Right atrium auricular region (tissue), 2 donors: ENCODE measurements around the gene HACE1. TPM values are rescaled to one million over a fixed set of nuclear protein-coding genes. Genes with fewer than 3 reads are reported as not detected.
"Not testable (repeated sequence)": the region's sequence is repeated elsewhere in the genome, so short reads cannot be mapped to it uniquely, and the experiment has no call there.

Experiments used
- DNase-seq: peaks from one replicate; pipeline ENCODE4 v3.0.0-alpha.2; 2019; ENCODE audit warnings: low spot score
- H3K27ac ChIP-seq, 2 donors: fragments of 200-600 bp; sonication (generic); 1 replicate in 1 of 2; 2 replicates in 1 of 2; pipeline ENCODE4 v1.5.1; 2016 to 2019
- H3K27me3 ChIP-seq, 2 donors: fragments of 200-600 bp; sonication (generic); one replicate each; pipeline versions ENCODE4 v1.5.1 to v1.6.0; 2017 to 2019
- H3K36me3 ChIP-seq: fragments of 200-600 bp; sonication (generic); one replicate; pipeline ENCODE4 v1.5.1; 2016
- H3K4me1 ChIP-seq, 2 donors: fragments of 200-600 bp; sonication (generic); one replicate each; pipeline versions ENCODE4 v1.5.1 to v1.6.0; 2017 to 2019
- H3K4me3 ChIP-seq, 2 donors: fragments of 200-600 bp; sonication (generic); 1 replicate in 1 of 2; 2 replicates in 1 of 2; pipeline ENCODE4 v1.5.1; 2017 to 2019; ENCODE audit warnings: mild to moderate bottlenecking in 1 of 2, moderate library complexity in 1 of 2
- H3K9me3 ChIP-seq, 2 donors: fragments of 200-600 bp; sonication (generic); one replicate each; pipeline ENCODE4 v1.5.1; 2019
- CTCF ChIP-seq, 2 donors: fragments of 200-600 bp; sonication (generic); IDR thresholded peaks; one replicate each; pipeline ENCODE4 v1.5.1; 2019; ENCODE audit warnings: antibody characterized with exemption in 2 of 2
- total RNA-seq, 2 donors: library from RNA; depleted of rRNA; stranded (reverse); fragments of >200 nt; gene quantifications; one replicate each; pipeline ENCODE4 v1.1.0, GENCODE V29; 2016

Gene HACE1
- total RNA-seq, 2 donors from 2014 or later, result 6.0 to 6.8 TPM

- H3K4me1 ChIP-seq, result no peaks in the 10 kb centered on the region
- H3K27ac ChIP-seq, result no peak overlapping the region
- H3K9me3 ChIP-seq, result no peaks in the 10 kb centered on the region
- no peaks in the 10 kb centered on the region for H3K27me3 ChIP-seq
- H3K36me3 ChIP-seq, result peaks cover 15% of the 10 kb centered on the region
- TF ChIP-seq CTCF (IDR thresholded peaks at IDR 0.05), result no peak
- H3K4me3 ChIP-seq, result no peak overlapping the region
- DNase-seq, result no peak
These were observed 22.6 kb downstream of the HACE1 start for GRCh38 chr6:104837158-104837557.

GRCh38 chr6:104836479-104837020 lies 23.2 kb downstream of the HACE1 start:
- H3K4me3 ChIP-seq, H3K27me3 ChIP-seq, H3K27ac ChIP-seq, H3K9me3 ChIP-seq, H3K4me1 ChIP-seq, DNase-seq: not testable (repeated sequence)
- H3K36me3 ChIP-seq, result peaks cover 11% of the 10 kb centered on the region

- no peaks in the 10 kb centered on the region for H3K27me3 ChIP-seq
- no peak overlapping the region for H3K27ac ChIP-seq
- no peaks in the 10 kb centered on the region for H3K4me1 ChIP-seq
- no peak overlapping the region for H3K4me3 ChIP-seq
- no peak for TF ChIP-seq CTCF (IDR thresholded peaks at IDR 0.05)
- H3K9me3 ChIP-seq, result no peaks in the 10 kb centered on the region
- DNase-seq, result no peak
- H3K36me3 ChIP-seq, result peaks cover 11% of the 10 kb centered on the region
These were observed 23.9 kb downstream of the HACE1 start for GRCh38 chr6:104835782-104836181.

- TF ChIP-seq CTCF (IDR thresholded peaks at IDR 0.05), result no peak
- Histone ChIP-seq H3K4me3 (no peak overlapping the region), H3K36me3 (peaks cover 11% of the 10 kb centered on the region), H3K27ac (no peak overlapping the region), H3K9me3 (no peaks in the 10 kb centered on the region), H3K27me3 (no peaks in the 10 kb centered on the region), H3K4me1 (no peaks in the 10 kb centered on the region)
- no peak for DNase-seq
These were observed 30.3 kb downstream of the HACE1 start for GRCh38 chr6:104829183-104829958.

GRCh38 chr6:104828478-104828877 lies 31.2 kb downstream of the HACE1 start:
- Histone ChIP-seq H3K27ac (no peak overlapping the region), H3K36me3 (peaks cover 8% of the 10 kb centered on the region), H3K4me3 (no peak overlapping the region), H3K9me3 (no peaks in the 10 kb centered on the region), H3K4me1 (no peaks in the 10 kb centered on the region), H3K27me3 (no peaks in the 10 kb centered on the region)
- TF ChIP-seq CTCF (IDR thresholded peaks at IDR 0.05), result no peak
- DNase-seq, result no peak

- H3K27ac ChIP-seq, H3K36me3 ChIP-seq, H3K4me1 ChIP-seq, DNase-seq, H3K27me3 ChIP-seq, H3K4me3 ChIP-seq, H3K9me3 ChIP-seq: not testable (repeated sequence)
These were observed 38.9 kb downstream of the HACE1 start for GRCh38 chr6:104820820-104821219.

- H3K27me3 ChIP-seq, result no peaks in the 10 kb centered on the region
- H3K4me3 ChIP-seq, result no peak overlapping the region
- H3K36me3 ChIP-seq, result no peaks in the 10 kb centered on the region
- H3K9me3 ChIP-seq, result peaks cover 0 to 4% of the 10 kb centered on the region in 2 donors
- no peaks in the 10 kb centered on the region for H3K4me1 ChIP-seq
- no peak for DNase-seq
- no peak overlapping the region for H3K27ac ChIP-seq
- TF ChIP-seq CTCF (IDR thresholded peaks at IDR 0.05), result no peak
These were observed 43.6 kb downstream of the HACE1 start for GRCh38 chr6:104816125-104816524.
